B cell (primary cell): ENCODE measurements around the gene MBD3. TPM values are rescaled to one million over a fixed set of nuclear protein-coding genes. Genes with fewer than 3 reads are reported as not detected.

Experiments
- ATAC-seq: fragments of 200-7000 bp; cut with Tn5 transposase; one replicate; pipeline ENCODE4 v1.10.0; 2021; ENCODE audit warnings: low read depth, mild to moderate bottlenecking, moderate number of reproducible peaks, moderate library complexity
- CTCF ChIA-PET: fragments of 350-600 bp; sonication (Branson Sonifier 250); formaldehyde crosslinking; loops from one replicate; lab custom pipeline; 2021; ENCODE audit warnings: antibody characterized with exemption, inconsistent platforms; lab: Charles Lee
- POLR2A ChIA-PET: fragments of 350-600 bp; sonication (Branson Sonifier 250); formaldehyde crosslinking; loops from one replicate; lab custom pipeline; 2021; ENCODE audit warnings: antibody characterized with exemption; lab: Charles Lee
- DNase-seq: peaks from one replicate; pipeline ENCODE4 v3.0.0; 2013
- H2AFZ ChIP-seq: 2 replicates; pipeline ENCODE4 v1.6.1; 2012; ENCODE audit warnings: mild to moderate bottlenecking, low read depth, low read length; ENCODE audit not compliant: insufficient read depth, poor library complexity, severe bottlenecking
- H3K27ac ChIP-seq, 2 donors: 1 replicate in 1 of 2; 2 replicates in 1 of 2; pipeline ENCODE4 v1.5.1; 2012 to 2013; ENCODE audit warnings: low read length in 2 of 2, mild to moderate bottlenecking in 2 of 2, moderate library complexity in 1 of 2
- H3K27me3 ChIP-seq, 4 experiments: fragments of 200-600 bp in 1 of 4; sonication (generic) in 1 of 4; replicated peaks in 1 of 4; 1 replicate in 2 of 4; 2 replicates in 2 of 4; pipeline versions ENCODE4 v1.6.1 to v1.7.0; 2013 to 2016; ENCODE audit warnings: low read length in 3 of 4, mild to moderate bottlenecking in 2 of 4, mixed read lengths in 1 of 4, moderate library complexity in 1 of 4; ENCODE audit not compliant: insufficient read depth in 4 of 4, control insufficient read depth in 3 of 4; ENCODE audit errors: control extremely low read depth in 1 of 4
- H3K36me3 ChIP-seq, 2 experiments: replicated peaks in 1 of 2; 1 replicate in 1 of 2; 2 replicates in 1 of 2; pipeline versions ENCODE4 v1.6.1 to v1.7.1; 2013; ENCODE audit warnings: low read length in 1 of 2; ENCODE audit not compliant: insufficient read depth in 2 of 2, control insufficient read depth in 1 of 2; ENCODE audit errors: control extremely low read depth in 1 of 2, extremely low read depth in 1 of 2
- H3K4me1 ChIP-seq, 2 donors: fragments of 200-600 bp in 1 of 2; sonication (generic) in 1 of 2; 1 replicate in 1 of 2; 2 replicates in 1 of 2; pipeline versions ENCODE4 v1.5.1 to v1.6.1; 2013 to 2017; ENCODE audit warnings: low read length in 2 of 2; ENCODE audit not compliant: control insufficient read depth in 2 of 2, insufficient read depth in 2 of 2
- H3K4me2 ChIP-seq: replicated peaks from 2 replicates; pipeline ENCODE3; 2012; ENCODE audit warnings: mild to moderate bottlenecking, low read depth, low read length; ENCODE audit not compliant: poor library complexity, severe bottlenecking
- H3K4me3 ChIP-seq, 5 experiments: fragments of 200-600 bp in 1 of 5; sonication (generic) in 1 of 5; 1 replicate in 3 of 5; 2 replicates in 2 of 5; pipeline versions ENCODE4 v1.5.1 to v1.7.0; 2011 to 2016; ENCODE audit warnings: low read length in 4 of 5, mild to moderate bottlenecking in 4 of 5, low read depth in 2 of 5, control low read depth in 1 of 5, moderate library complexity in 1 of 5; ENCODE audit not compliant: insufficient read depth in 1 of 5; ENCODE audit errors: control extremely low read depth in 1 of 5, extremely low read depth in 1 of 5
- H3K79me2 ChIP-seq: fragments of 200-600 bp; sonication (generic); one replicate; pipeline ENCODE4 v1.6.0; 2016; ENCODE audit warnings: low read length; ENCODE audit not compliant: control insufficient read depth, insufficient read depth
- H3K9ac ChIP-seq: fragments of 200-600 bp; sonication (generic); 2 replicates; pipeline ENCODE4 v1.6.1; 2017; ENCODE audit warnings: mild to moderate bottlenecking, low read length, moderate library complexity
- H3K9me3 ChIP-seq, 3 donors: one replicate each; pipeline versions ENCODE4 v1.6.1 to v1.7.1; 2013; ENCODE audit warnings: low read length in 2 of 3; ENCODE audit not compliant: control insufficient read depth in 2 of 3, insufficient read depth in 1 of 3; ENCODE audit errors: control extremely low read depth in 1 of 3
- H4K20me1 ChIP-seq: 2 replicates; pipeline ENCODE4 v1.6.0; 2012; ENCODE audit warnings: mild to moderate bottlenecking, low read length; ENCODE audit not compliant: insufficient read depth, control insufficient read depth, poor library complexity, severe bottlenecking
- H3K27ac Mint-ChIP-seq: one replicate; pipeline ENCODE4 v1.8.0; 2021; ENCODE audit warnings: mixed read lengths
- H3K27me3 Mint-ChIP-seq: one replicate; pipeline ENCODE4 v1.8.0; 2021; ENCODE audit warnings: mixed read lengths
- H3K4me1 Mint-ChIP-seq: one replicate; pipeline ENCODE4 v1.8.0; 2021; ENCODE audit warnings: mixed read lengths
- H3K4me3 Mint-ChIP-seq: one replicate; pipeline ENCODE4 v1.8.0; 2021; ENCODE audit warnings: mixed read lengths
- H3K9me3 Mint-ChIP-seq: one replicate; pipeline ENCODE4 v1.8.0; 2022; ENCODE audit warnings: mixed read lengths; ENCODE audit not compliant: insufficient read depth
- EZH2 ChIP-seq: IDR thresholded peaks from 2 replicates; pipeline ENCODE4 v1.6.1; 2012; ENCODE audit warnings: borderline replicate concordance, low read depth, mild to moderate bottlenecking, moderate library complexity, low read length; ENCODE audit not compliant: insufficient read depth, poor library complexity, severe bottlenecking
- WGBS: methylation state at CpG from one replicate; pipeline ENCODE4 v1.1.5; 2013; ENCODE audit warnings: missing lambda C conversion rate; ENCODE audit not compliant: insufficient coverage; 5-methylcytosine and 5-hydroxymethylcytosine counted together
- intact Hi-C: fragments of 100-400 bp; cut with micrococcal nuclease; formaldehyde crosslinking; loops from one replicate; pipeline ENCODE4 v1.10.0; 2022
- polyA plus RNA-seq: library from polyadenylated mRNA; depleted of rRNA; stranded (reverse); fragments of >200 nt; gene quantifications from 2 replicates; pipeline ENCODE4 v1.2.3, GENCODE V29; 2012
- total RNA-seq, 2 donors: library from RNA; stranded (reverse); fragments of 120-200 nt in 1 of 2; gene quantifications; 1 replicate in 1 of 2; 2 replicates in 1 of 2; pipeline versions ENCODE4 v1.2.3 to v1.2.4, GENCODE V29; 2013 to 2022
- TF ChIP-seq, protein P1 (sequence below): fragments of 200-600 bp; IDR thresholded peaks from one replicate; pipeline ENCODE4 v1.8.0; 2022; ENCODE audit warnings: antibody characterized with exemption, mild to moderate bottlenecking

Gene MBD3
- total and polyA plus RNA-seq, 2 donors (not counting 1 experiment from before 2014, with no cell fraction given) = 48.1 to 84.6 TPM

DNA sequence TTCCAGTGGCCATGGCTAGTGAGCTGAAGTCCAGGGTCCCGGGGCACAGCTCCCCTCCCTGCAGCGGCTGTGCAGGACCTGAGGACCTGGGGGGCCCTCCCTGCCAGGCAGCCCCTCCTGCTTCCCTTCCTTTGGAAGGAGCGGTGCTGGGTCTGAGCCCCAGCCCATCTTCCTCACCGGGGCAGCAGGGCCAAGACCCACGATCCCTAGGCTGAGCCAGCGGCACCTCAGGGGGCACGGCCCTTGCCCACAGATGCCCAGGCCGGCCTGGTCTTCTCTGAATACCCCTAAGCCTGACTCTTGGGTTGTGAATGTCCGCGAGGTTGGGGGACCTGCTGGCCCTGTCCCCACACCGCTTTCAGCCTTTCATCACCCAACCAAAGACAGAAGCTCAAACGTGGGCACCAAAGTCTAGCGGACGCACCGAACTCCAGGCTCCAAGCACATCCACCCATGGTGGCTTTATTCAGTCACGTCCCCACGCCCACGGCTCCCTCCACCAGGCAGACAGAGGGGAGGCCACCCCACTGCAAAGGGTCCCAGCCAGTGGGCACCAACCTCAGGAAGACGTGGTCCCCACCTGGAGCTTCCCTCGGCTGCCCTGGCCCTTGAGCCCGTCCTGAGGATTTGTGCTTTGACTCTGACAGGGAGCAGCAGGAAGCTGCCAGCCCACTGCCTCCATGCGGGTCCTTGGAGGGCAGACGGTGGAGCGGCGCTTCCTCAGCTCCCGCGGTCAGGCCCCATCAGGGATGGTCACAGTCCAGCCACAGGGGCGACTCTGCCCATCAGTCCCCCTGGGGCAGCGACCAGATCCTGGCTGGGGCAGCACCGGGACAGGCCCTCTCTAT lies 16.2 kb downstream of the MBD3 start:
- 92% methylated on average over 30 of the region's 30 CpGs for WGBS
- POLR2A ChIA-PET = no interaction called here

More for the DNA sequence above, 16.2 kb downstream of the MBD3 start:
- Histone ChIP-seq H3K27ac (no peak overlapping the region), H2AFZ (no peak overlapping the region), H3K9ac (no peak overlapping the region), H3K9me3 (no peaks in the 10 kb centered on the region), H3K36me3 (peaks cover 0 to 40% of the 10 kb centered on the region in 2 experiments), H3K4me2 (no peak overlapping the region), H4K20me1 (peaks cover 11% of the 10 kb centered on the region), H3K4me3 (no peak overlapping the region), H3K4me1 (no peaks in the 10 kb centered on the region), H3K27me3 (no peaks in the 10 kb centered on the region), H3K79me2 (peaks cover 11% of the 10 kb centered on the region)
- Mint-ChIP-seq H3K4me3 (no peak overlapping the region), H3K9me3 (no peaks in the 10 kb centered on the region), H3K4me1 (no peaks in the 10 kb centered on the region), H3K27me3 (no peaks in the 10 kb centered on the region), H3K27ac (no peak overlapping the region)
- ATAC-seq (no peak), DNase-seq (no peak)
- intact Hi-C loops = no loop called here
- CTCF ChIA-PET = no interaction called here
- no peak for TF ChIP-seq EZH2
- TF ChIP-seq, protein P1, sequence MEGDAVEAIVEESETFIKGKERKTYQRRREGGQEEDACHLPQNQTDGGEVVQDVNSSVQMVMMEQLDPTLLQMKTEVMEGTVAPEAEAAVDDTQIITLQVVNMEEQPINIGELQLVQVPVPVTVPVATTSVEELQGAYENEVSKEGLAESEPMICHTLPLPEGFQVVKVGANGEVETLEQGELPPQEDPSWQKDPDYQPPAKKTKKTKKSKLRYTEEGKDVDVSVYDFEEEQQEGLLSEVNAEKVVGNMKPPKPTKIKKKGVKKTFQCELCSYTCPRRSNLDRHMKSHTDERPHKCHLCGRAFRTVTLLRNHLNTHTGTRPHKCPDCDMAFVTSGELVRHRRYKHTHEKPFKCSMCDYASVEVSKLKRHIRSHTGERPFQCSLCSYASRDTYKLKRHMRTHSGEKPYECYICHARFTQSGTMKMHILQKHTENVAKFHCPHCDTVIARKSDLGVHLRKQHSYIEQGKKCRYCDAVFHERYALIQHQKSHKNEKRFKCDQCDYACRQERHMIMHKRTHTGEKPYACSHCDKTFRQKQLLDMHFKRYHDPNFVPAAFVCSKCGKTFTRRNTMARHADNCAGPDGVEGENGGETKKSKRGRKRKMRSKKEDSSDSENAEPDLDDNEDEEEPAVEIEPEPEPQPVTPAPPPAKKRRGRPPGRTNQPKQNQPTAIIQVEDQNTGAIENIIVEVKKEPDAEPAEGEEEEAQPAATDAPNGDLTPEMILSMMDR = no peak
